Memory B cell (primary cell): Measurements from ENCODE around the gene TBCB.
"Not testable (repeated sequence)": the region's sequence is repeated elsewhere in the genome, so short reads cannot be mapped to it uniquely, and the experiment has no call there.

ENCODE experiments used
- ATAC-seq: fragments of 150-1000 bp; cut with Tn5 transposase; 2 replicates; pipeline ENCODE4 v1.10.0; 2021; ENCODE audit warnings: low read depth, mild to moderate bottlenecking, moderate library complexity
- DNase-seq, 2 donors: peaks; one replicate each; pipeline ENCODE4 v3.0.0; 2022; ENCODE audit warnings: low spot score in 2 of 2
- H3K27ac Mint-ChIP-seq: one replicate; pipeline ENCODE4 v1.8.0; 2022; ENCODE audit warnings: mild to moderate bottlenecking, moderate library complexity, mixed read lengths
- H3K27me3 Mint-ChIP-seq: one replicate; pipeline ENCODE4 v1.8.0; 2022; ENCODE audit warnings: mixed read lengths
- H3K36me3 Mint-ChIP-seq: one replicate; pipeline ENCODE4 v1.8.0; 2022; ENCODE audit warnings: mild to moderate bottlenecking, mixed read lengths
- H3K4me1 Mint-ChIP-seq: one replicate; pipeline ENCODE4 v1.8.0; 2022; ENCODE audit warnings: mixed read lengths
- H3K4me3 Mint-ChIP-seq: one replicate; pipeline ENCODE4 v1.8.0; 2022; ENCODE audit warnings: mild to moderate bottlenecking, moderate library complexity, mixed read lengths
- H3K9me3 Mint-ChIP-seq: one replicate; pipeline ENCODE4 v1.8.0; 2022; ENCODE audit warnings: mixed read lengths

TBCB gene

DNA sequence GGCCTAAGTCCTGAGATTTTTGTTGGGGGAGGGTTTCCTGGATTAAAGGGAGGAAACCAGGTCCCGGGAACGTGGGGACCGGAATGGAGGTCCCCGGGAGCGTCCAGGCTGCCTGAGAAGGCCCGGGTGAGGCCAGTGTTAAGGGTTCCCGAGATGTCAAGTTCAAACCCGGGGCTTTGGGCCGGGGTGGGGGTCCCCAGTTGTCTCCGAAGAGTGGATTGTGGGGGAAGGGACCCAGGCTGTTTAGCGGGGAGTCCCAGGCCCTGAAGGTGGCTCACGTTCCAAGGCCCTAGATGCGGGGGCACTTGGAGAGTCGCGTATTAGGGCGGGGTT lies 36.7 kb downstream of the TBCB start:
- no peak for ATAC-seq
- no peak for DNase-seq
- H3K4me3 Mint-ChIP-seq = no peak overlapping the region
- no peaks in the 10 kb centered on the region for H3K27me3 Mint-ChIP-seq
- H3K27ac Mint-ChIP-seq = no peak overlapping the region
- no peaks in the 10 kb centered on the region for H3K4me1 Mint-ChIP-seq
- H3K9me3 Mint-ChIP-seq = no peaks in the 10 kb centered on the region
- peaks cover 30% of the 10 kb centered on the region for H3K36me3 Mint-ChIP-seq

DNA sequence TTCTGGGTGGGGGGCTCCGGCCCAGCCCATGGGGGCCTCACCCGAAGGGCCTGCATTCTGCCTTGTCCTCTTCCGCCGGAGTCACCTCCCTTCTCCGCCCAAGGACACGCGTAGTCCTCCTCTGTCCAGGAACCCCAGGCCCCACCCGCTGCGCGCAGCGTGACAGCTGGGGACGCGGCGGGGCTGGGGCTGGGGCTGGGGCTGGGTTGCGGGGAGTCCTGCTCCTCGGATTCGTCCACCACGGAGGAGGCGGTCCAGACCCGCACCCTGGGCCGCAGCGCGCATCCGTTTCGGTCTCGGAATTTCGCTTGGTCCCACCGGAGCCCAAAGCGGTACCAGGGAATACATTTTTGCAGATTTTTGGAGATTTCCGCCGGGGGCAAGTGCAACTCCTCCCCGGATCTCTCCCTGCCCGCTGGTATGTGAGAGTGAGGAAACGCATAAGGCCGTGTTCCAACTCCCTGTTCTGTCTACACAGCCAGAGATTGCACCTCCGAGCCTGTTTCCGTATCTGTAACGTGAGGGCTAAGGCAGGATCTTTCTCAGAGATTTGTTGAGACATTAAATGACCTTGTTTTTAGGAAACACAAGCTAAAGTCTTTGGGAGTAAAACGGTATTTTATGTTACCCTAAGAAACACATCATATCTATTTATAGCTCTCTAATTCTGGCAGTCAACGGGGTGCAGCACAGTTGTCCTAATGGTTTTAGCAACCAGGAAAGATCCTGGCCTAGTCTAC lies 37.3 kb downstream of the TBCB start, which contains the start of gene COX7A1:
Gene COX7A1, minus strand, starts transcription at position 96 of the 740 bp plus-strand sequence. Its CDS starts 40 bp downstream, at position 56.
- DNase-seq (no peak), ATAC-seq (no peak)
- no peak within 1 kb of the TSS for H3K27ac Mint-ChIP-seq
- no peaks in the 10 kb centered on the region for H3K9me3 Mint-ChIP-seq
- no peak within 1 kb of the TSS for H3K4me3 Mint-ChIP-seq
- peaks cover 28% of the 10 kb centered on the region for H3K36me3 Mint-ChIP-seq
- no peaks in the 10 kb centered on the region for H3K4me1 Mint-ChIP-seq
- H3K27me3 Mint-ChIP-seq = no peaks in the 10 kb centered on the region

DNA sequence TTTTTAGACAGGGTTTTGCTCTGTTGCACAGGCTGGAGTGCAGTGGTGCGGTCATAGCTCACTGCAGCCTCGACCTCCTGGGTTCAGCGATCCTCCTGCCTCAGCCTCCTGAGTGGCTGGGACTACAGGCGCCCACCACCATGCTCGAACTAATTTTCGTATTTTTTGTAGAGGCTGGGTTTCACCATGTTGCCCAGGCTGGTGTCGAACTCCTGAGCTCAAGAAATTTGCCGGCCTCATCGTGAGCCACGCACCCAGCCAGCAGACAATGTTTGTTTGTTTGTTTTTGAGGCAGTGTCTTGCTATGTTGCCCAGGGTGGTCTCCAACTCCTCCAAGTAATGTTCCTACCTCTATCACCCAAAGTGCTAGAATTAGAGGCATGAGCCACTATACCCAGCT lies 37.9 kb downstream of the TBCB start:
- peaks cover 26% of the 10 kb centered on the region for H3K36me3 Mint-ChIP-seq
- H3K27me3 Mint-ChIP-seq = no peaks in the 10 kb centered on the region
- ATAC-seq (no peak), DNase-seq (no peak)
- H3K9me3 Mint-ChIP-seq = no peaks in the 10 kb centered on the region
- H3K27ac Mint-ChIP-seq = no peak overlapping the region
- H3K4me3 Mint-ChIP-seq = no peak overlapping the region
- H3K4me1 Mint-ChIP-seq = no peaks in the 10 kb centered on the region

DNA sequence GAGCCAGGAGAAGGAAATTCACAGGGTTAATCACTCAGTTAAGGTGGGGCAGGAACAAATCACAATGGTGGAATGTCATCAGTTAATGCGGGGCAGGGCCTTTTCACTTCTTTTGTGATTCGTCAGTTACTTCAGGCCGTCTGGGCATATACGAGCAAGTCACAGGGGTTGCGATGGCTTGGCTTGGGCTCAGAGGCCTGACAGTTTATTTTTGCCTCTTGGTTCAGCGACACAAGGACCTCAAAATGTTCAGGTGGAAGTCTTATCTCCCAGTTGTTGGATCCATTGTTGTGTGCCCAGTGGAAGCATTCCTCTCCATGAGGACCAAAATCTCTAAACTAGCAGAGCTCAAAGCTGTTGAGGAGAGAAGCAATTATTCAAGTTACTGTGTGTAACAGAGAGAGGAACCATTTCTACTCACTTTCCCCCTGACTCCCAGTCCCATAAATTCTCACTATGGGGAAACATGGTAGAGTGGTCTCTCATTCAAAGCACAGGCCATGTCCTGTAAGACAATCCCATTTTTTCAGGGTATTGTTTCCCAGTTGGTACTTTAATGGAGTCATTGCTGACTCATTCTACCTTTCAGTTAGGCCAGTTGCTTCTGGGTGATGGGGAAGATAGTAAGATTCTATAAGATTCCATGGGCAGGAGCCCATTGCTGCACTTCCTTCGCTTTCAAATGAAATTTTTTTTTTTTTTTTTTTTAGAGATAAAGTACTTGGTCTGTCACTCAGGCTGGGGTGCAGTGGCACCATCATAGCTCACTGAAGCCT lies 45.7 kb downstream of the TBCB start:
- H3K9me3 Mint-ChIP-seq = no peaks in the 10 kb centered on the region
- ATAC-seq (no peak), DNase-seq (no peak)
- H3K27me3 Mint-ChIP-seq = no peaks in the 10 kb centered on the region
- H3K27ac Mint-ChIP-seq = no peak overlapping the region
- peaks cover 4% of the 10 kb centered on the region for H3K36me3 Mint-ChIP-seq
- no peak overlapping the region for H3K4me3 Mint-ChIP-seq
- H3K4me1 Mint-ChIP-seq = no peaks in the 10 kb centered on the region

DNA sequence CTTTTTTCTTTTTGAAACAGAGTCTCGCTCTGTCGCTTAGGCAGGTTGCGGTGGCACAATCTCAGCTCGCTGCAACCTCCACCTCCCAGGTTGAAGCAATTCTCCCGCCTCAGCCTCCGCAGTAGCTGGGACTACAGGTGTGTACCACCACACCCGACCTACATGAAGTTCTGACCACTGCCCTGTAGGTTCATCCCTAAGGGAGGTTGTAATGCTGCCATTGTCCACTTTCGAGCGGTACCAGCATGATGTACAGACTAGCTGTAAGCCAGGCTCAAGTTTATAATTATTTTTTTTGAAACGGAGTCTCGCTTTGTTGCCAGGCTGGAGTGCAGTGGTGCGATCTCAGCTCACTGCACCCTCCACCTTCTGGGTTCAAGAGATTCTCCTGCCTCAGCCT lies 48.5 kb downstream of the TBCB start:
- no peak overlapping the region for H3K27ac Mint-ChIP-seq
- H3K4me1 Mint-ChIP-seq = no peaks in the 10 kb centered on the region
- no peaks in the 10 kb centered on the region for H3K27me3 Mint-ChIP-seq

DNA sequence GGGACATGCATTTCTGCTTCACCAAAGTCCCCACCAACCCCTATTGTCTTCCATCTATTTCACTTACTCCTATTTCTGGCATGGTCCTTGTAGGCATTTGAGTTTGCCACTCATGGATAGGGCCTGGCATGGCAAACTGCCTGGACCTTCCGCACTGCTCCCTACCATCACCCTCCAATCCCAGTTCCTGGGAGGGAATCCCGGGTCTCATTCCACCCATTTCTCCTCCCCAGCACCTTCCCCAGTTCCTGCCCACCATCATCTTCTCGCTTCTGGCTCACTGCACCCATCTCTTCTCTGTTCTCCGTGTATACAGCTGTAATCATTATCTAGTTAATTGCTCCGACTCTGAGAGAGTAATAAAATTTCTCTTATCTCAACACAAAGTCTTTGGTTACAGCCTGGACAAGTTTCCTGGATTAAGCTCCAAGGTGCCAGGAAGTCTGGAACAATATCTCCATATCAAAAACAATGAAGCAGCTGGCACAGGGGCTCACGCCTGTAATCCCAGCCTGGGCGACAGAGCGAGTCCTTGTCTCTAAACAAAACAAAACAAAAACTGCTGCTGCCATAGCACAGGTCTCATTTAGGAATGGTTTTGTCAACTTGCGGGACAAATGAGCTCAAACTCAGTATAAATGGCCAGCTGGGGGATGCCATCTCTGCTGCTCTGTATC lies 54.0 kb downstream of the TBCB start:
- H3K36me3 Mint-ChIP-seq = no peaks in the 10 kb centered on the region
- no peaks in the 10 kb centered on the region for H3K9me3 Mint-ChIP-seq
- ATAC-seq (no peak), DNase-seq (no peak)
- H3K27ac Mint-ChIP-seq = no peak overlapping the region
- peaks cover 2% of the 10 kb centered on the region for H3K4me1 Mint-ChIP-seq
- H3K27me3 Mint-ChIP-seq = no peaks in the 10 kb centered on the region
- no peak overlapping the region for H3K4me3 Mint-ChIP-seq

More for the DNA sequence above, 48.5 kb downstream of the TBCB start:
- no peak overlapping the region for H3K4me3 Mint-ChIP-seq
- DNase-seq (no peak), ATAC-seq (no peak)
- no peaks in the 10 kb centered on the region for H3K36me3 Mint-ChIP-seq
- H3K9me3 Mint-ChIP-seq = no peaks in the 10 kb centered on the region

DNA sequence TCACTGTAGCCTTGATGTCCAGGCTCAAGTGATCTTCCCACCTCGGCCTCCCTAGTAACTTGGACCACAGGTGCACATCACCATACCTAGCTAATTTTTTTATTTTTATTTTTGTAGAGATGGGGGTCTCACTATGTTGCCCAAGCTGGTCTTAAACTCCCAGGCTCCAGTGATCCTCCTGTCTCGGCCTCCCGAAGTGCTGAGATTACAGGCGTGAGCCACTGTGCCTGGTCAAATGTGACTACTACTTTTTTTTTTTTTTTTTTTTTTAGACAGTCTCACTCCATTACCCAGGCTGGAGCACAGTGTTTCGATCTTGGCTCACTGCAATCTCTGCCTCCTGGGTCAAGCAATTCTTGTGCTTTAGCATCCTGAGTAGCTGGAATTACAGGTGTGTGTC lies 57.6 kb downstream of the TBCB start:
- H3K4me3 Mint-ChIP-seq = no peak overlapping the region
- DNase-seq (no peak), ATAC-seq (no peak)
- peaks cover 2% of the 10 kb centered on the region for H3K4me1 Mint-ChIP-seq
- no peak overlapping the region for H3K27ac Mint-ChIP-seq
- H3K36me3 Mint-ChIP-seq = no peaks in the 10 kb centered on the region
- no peaks in the 10 kb centered on the region for H3K27me3 Mint-ChIP-seq
- H3K9me3 Mint-ChIP-seq = no peaks in the 10 kb centered on the region

DNA sequence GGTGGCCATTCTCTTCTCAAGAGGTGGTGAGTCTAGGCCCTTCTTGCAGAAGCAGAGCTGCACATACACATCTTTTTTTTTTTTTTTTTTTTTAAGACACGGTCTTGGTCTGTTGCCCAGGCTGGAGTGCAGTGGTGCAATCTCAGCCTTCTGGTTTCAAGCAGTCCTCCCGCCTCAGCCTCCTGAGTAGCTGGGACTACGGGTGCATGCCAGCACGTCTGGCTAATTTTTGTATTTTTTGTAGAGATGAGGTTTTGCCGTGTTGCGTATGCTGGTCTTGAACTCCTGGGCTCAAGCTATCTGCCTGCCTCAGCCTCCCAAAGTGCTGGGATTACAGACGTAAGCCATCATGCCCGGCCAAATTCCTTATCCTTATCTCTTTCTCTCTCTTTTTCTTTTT lies 58.6 kb downstream of the TBCB start:
- H3K27ac Mint-ChIP-seq, DNase-seq, H3K4me1 Mint-ChIP-seq, H3K4me3 Mint-ChIP-seq, H3K9me3 Mint-ChIP-seq, H3K36me3 Mint-ChIP-seq, ATAC-seq, H3K27me3 Mint-ChIP-seq: not testable (repeated sequence)
